ENCODE data around the gene CDH4. TPM values are rescaled to one million over a fixed set of nuclear protein-coding genes. Genes with fewer than 3 reads are reported as not detected.

Gene CDH4
- total and polyA plus RNA-seq, 2 donors (not counting 3 experiments of a cell fraction or from before 2014, with no cell fraction given), result 0.17 to 0.51 TPM

GRCh38 chr20:61765081-61765870, 513.2 kb downstream of the CDH4 start:
- Histone ChIP-seq H2AFZ (ENCODE audit: low read depth, low read length) (no peak overlapping the region), H3K4me1 (ENCODE audit: control insufficient read depth, extremely low read depth, insufficient read depth, low read length) (no peaks in the 10 kb centered on the region), H3K4me3 (replicated peaks in 1 of 3; ENCODE audit: insufficient read depth in 1 of 3, low read depth in 1 of 3, low read length in 3 of 3) (no peak overlapping the region), H3K79me2 (ENCODE audit: control insufficient read depth, insufficient read depth, low read length) (no peaks in the 10 kb centered on the region), H3K27ac (ENCODE audit: insufficient read depth, low read depth, low read length) (no peak overlapping the region), H3K4me2 (ENCODE audit: insufficient read depth, low read length) (no peak overlapping the region), H3K9ac (replicated peaks; ENCODE audit: extremely low read depth, insufficient read depth, low read length) (no peak overlapping the region), H3K9me3 (replicated peaks; ENCODE audit: control insufficient read depth, insufficient read depth, low read length) (no peaks in the 10 kb centered on the region), H3K27me3 (ENCODE audit: control insufficient read depth in 2 of 2, insufficient read depth in 2 of 2, low read length in 2 of 2) (no peaks in the 10 kb centered on the region), H3K9me1 (replicated peaks; ENCODE audit: control insufficient read depth, extremely low read depth, insufficient read depth, low read length) (no peaks in the 10 kb centered on the region), H4K20me1 (replicated peaks; ENCODE audit: control insufficient read depth, extremely low read depth, insufficient read depth, low read length) (no peaks in the 10 kb centered on the region), H3K36me3 (ENCODE audit: control insufficient read depth in 2 of 2, extremely low read depth in 1 of 2, insufficient read depth in 2 of 2, low read length in 2 of 2) (no peaks in the 10 kb centered on the region)
- TF ChIP-seq MAX (IDR thresholded peaks at IDR 0.05; ENCODE audit: insufficient read depth, insufficient read length), result no peak
- TF ChIP-seq POLR2AphosphoS5 (IDR thresholded peaks at IDR 0.05; ENCODE audit: insufficient read depth, low read depth, low read length), result no peak
- TF ChIP-seq FOS (IDR thresholded peaks at IDR 0.05; ENCODE audit: borderline replicate concordance, insufficient read depth, low read length), result no peak
- TF ChIP-seq JUN (IDR thresholded peaks at IDR 0.05; ENCODE audit: borderline replicate concordance, insufficient read depth, insufficient read length, low read depth), result no peak
- no peak for TF ChIP-seq EZH2 (IDR thresholded peaks at IDR 0.05; ENCODE audit: borderline replicate concordance, low read depth, low read length, severe bottlenecking)
- TF ChIP-seq CTCF (IDR thresholded peaks at IDR 0.05; ENCODE audit: extremely low read depth in 1 of 2, insufficient read depth in 1 of 2, low read depth in 1 of 2, low read length in 2 of 2), result no peak
- TF ChIP-seq GATA2 (IDR thresholded peaks at IDR 0.05; ENCODE audit: insufficient read depth, insufficient read length, low read depth, low read length), result no peak
- no peak for TF ChIP-seq MYC (IDR thresholded peaks at IDR 0.05; ENCODE audit: low read depth, low read length)
- TF ChIP-seq POLR2A (IDR thresholded peaks at IDR 0.05; ENCODE audit: low read depth, low read length), result no peak
- no peak for FAIRE-seq
- no TSS peak for BruUV-seq (replicated peaks)
- no peak for DNase-seq (ENCODE audit: low read depth, low spot score)
- intact Hi-C loops (cut with micrococcal nuclease) (no loop called here), dilution Hi-C loops (cut with MboI; ENCODE audit: extremely low pct_ligation_motif_present, low sequenced_read_pairs) (no loop called here)
- ChIA-PET CTCF (no interaction called here), POLR2A (no interaction called here)

Data from endothelial cell of umbilical vein (primary cell).